NCI-H146 (cell line): ENCODE data around the gene FOLR2.
"Not testable (repeated sequence)": the region's sequence is repeated elsewhere in the genome, so short reads cannot be mapped to it uniquely, and the experiment has no call there.

Source experiments
- DNase-seq: peaks from one replicate; lab custom pipeline; 2025; lab: John Stamatoyannopoulos, UW

Gene FOLR2

DNA sequence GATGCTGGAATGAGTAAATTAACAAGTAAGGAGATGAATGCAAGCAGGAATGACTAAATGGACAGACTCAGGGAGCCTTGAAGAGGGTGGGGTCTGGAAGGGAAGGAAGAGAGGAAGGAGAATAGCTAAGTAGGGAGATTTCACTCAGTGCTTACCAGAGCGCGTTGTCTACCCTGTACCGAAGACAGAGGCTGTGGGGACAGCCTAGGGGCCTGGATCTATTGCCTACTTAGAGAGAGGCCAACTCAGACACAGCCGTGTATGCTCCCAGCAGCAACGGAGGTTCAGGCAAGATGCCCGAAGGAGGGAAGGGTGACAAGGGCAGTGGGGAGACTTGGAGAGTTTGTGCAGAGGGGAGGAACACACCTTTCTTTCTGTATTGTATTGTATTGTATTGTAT, at the start of gene FOLR2:
TSS of gene FOLR2 (plus strand) at position 157 of the 400 bp plus-strand sequence. CDS start 1,791 bp downstream, outside the sequence.
- no peak for DNase-seq

DNA sequence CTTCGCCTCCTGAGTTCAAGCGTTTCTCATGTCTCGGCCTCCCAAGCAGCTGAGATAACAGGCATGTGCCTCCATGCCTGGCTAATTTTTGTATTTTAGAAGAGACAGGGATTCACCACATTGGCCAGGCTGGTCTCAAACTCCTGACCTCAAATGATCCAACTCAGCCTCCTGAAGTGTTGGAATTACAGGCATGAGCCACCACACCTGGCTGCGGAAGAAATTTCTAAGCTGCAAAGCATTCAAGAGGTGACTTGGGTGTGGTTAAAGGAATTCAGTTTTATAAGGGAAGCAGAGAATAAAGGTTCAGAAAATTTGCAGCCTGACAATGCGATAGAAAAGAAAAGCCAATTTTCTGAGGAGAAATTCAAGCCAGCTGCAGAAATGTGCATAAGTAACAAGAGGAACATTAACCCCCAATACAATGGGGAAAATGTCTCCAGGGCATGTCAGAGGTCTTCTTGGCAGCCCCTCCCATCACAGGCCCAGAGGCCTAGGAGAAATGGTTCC, 47.5 kb upstream of the FOLR2 start:
- not testable (repeated sequence) for DNase-seq

DNA sequence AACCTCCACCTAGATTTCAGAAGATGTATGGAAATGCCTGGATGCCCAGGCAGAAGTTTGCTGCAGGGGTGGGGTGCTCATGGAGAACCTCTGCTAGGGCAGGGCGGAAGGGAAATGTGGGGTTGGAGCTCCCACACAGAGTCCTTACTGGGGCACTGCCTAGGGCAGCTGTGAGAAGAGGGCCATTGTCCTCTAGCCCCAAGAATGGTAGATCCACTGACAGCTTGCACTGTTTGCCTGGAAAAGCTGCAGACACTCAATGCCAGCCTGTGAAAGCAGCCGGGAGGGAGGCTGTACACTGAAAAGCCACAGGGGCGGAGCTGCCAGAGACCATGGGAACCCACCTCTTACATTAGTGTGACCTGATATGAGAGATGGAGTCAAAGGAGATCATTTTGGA, 46.8 kb upstream of the FOLR2 start:
- DNase-seq = not testable (repeated sequence)

DNA sequence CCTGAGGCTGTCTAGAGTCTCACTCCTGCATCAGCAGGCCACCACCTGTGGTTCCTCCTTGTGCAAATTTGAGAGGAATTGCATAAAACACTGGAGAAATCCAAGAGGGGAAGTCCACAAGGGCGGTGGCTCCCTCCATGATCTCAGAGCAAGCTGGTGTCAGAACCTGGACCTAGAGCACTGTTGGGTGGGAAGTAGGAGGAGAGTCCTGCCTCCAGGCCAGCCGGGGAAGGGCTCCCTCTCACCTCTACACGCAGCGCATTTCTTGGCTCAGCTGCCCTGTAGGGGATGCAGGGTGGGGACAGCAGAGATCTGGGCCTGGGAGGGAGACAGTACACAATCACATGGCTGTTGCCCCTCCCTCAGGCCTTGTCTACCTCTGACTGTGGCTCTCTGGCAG, 44.6 kb upstream of the FOLR2 start:
- not testable (repeated sequence) for DNase-seq

DNA sequence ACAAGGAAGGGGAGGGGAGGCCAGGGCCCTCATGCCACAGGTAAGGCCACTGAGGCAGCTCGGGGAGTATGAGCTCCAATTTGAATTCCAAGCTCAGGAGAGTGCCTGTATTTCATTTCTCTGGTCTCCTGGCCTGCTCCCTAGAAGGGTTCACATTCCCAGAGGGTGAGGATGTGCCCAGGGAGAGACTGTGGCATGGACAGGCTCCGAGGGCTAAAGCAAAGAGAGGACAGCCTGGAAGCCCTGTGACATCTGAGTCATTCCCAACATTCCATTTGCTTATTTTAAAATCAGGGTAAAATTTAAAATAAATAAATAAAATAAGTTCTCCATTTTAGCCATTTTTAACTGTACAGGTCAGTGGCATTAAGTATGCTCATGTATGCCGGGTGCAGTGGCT, 43.3 kb upstream of the FOLR2 start:
- DNase-seq = no peak

DNA sequence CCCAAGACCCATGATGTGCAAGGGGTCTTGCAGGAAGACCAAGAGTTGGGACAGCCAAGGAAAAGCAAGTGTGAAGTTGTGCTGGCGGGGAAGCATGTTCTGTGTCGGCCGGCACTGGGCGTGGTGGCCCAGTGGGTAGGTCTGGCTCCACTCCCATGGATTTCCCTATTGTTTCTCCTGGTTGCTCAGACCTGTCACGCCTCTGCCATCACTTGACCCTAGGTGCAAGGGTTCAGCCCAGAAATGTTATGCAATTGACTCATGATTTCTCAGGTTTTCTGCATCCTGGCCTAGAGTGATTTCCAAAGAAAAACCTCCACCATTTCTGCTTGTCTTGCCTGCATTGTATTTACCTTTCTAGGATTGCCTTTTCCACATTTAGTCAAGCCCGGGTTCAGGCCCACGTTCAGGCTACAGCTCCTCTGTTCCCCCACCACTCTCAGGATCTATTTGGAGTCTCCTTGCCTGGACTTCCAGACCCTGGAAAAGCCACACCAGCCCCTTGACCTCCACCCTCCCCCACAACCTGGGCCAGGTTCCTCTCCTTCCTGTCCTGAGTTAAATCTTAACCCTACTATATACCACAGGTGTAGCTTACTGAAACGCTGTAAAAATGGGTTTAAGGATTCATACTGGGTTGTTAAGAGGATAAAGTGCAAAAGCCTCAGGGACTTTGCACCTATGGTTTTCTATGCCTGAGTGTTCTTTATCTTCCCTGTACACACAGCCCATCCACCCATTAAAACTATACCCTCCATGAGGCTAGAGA, 42.1 kb upstream of the FOLR2 start:
- no peak for DNase-seq

DNA sequence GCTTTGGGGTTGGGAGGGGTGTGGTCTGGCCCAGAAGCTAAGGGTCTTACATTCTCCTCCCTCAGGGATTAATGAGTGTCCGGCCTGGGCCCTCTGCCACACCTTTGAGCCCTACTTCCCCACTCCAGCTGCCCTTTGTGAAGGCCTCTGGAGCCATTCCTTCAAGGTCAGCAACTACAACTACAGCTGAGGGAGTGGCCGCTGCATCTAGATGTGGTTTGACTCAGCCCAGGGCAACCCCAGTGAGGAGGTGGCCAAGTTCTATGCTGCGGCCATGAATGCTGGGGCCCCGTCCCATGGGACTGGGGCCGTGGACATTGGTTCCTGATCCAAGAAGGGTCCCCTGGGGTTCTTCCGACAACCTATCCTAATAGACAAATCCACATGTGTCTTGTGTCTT, 38.9 kb upstream of the FOLR2 start:
- DNase-seq = no peak

DNA sequence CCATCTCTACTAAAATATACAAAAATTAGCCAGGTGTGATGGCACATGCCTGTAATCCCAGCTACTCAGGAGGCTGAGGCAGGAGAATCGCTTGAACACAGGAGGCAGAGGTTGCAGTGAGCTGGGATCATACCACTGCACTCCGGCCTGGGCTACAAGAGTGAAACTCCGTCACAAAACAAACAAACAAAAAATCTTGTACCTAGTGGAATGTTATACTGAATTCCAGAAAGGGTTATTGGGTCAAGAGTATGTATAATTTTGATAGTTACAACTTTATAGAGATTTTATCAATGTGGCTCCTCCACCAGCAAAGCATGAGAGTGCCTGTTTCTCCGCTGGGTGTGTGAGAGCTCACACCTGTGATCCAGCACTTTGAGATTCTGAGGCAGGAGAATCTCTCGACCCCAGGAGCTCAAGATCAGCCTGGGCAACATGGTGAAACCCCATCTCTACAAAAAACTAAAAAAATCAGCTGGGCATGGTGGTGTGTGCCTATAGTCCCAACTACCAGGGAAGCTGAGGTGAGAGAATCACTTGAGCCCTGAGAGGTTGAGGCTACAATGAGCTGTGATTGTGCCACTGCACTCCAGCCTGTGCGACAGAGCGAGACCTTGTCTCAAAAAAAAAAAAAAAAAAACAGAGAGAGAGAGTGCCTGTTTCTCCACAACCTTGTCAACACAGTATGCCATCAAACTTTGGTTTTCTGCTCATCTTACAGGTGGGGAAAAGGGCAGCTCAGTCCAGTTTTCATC, 37.4 kb upstream of the FOLR2 start:
- no peak for DNase-seq

DNA sequence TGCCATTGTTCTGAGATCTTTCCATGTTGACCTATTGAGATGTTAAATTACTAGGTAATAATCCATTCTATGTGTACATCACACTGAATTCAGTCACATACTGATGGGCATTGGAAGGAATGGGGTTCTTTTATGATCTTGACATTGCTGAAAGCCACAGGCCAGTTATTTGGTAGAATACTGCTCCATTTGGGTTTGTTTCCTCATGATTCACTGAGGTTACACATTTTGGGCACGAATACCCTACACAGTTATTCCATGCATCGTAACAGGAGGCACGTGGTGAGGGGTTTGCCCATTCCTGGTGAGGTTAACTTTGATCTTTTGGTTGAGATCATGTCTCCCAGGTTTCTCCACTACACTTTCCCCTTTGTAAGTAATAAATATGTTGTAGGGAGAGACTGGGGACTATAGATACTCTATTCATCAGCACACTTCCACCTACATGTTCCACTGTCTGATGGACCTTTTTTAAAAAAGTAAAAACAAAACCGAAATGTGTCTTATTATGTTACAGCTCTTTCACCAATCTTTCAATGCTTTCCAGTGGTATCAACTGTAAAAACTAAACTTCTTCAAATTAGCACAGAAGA, 36.7 kb upstream of the FOLR2 start:
- no peak for DNase-seq

DNA sequence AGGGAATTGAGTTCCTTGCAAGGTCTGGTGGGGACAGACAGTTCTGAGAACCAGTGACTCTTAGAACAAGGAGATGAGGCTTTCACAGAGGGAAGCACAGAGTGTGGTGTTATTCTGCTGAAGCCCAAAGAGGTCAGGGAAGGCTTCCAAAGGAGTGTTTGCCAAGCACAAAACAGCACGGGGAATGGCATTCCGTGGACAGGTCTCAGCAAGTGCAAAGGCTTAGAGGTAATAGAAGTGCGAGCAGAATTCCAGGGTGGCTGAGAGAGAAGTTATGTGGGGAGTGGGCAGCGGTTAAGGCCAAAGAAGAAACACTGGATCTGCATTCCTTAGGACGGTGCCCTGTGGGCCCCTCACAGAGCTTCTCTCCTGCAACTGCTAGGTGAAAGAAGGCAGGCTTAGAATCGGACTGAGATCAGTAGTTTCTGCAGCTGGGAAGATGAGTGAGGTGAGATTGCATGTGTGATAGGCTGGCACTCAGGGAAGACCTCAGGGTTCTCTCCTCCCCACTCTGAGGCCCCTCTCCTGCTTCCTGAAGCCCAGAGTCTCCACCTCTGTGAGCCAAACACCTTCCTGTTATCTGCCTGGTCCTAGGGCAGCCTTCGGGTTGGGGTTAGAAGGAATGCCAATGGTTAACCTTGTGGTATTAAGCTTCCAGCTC, 35.6 kb upstream of the FOLR2 start:
- not testable (repeated sequence) for DNase-seq

DNA sequence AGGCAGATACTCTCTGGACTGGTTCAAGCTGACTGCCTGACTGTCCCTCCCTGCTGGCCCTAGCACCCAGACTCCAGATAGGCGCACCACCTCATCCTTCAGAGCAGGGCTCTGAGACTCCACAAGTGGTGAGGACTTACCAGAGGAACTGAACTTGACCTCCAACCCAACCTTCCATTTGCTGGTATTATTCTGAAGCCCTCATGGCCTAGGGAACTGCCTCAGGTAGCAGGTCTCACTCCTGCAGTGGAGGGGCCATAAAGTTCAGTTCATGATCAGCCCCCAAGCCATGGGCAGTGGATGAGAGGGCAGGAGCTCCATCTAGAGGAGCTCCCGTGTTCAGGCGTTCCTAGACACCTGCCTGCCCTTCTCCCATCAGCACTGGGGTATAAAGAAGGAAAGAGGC, 35.0 kb upstream of the FOLR2 start:
- DNase-seq = not testable (repeated sequence)

DNA sequence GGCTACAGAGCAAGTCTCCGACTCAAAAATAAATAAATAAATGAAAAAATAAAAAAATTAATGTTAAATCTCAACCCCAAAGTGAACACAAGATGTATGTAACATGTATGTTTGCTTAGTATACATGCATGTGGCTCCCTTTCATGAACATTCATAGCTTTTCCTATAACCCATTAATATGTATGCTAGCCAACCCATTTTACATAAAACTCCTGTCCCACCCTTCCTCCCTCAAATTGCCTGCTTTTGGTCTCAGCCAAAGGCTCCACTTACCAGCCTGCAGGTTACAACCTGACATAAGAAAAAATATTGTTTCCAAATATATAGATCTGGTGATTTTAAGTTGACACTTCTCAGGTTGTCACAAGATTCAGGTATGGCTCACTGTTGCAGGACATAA, 28.3 kb upstream of the FOLR2 start:
- no peak for DNase-seq

DNA sequence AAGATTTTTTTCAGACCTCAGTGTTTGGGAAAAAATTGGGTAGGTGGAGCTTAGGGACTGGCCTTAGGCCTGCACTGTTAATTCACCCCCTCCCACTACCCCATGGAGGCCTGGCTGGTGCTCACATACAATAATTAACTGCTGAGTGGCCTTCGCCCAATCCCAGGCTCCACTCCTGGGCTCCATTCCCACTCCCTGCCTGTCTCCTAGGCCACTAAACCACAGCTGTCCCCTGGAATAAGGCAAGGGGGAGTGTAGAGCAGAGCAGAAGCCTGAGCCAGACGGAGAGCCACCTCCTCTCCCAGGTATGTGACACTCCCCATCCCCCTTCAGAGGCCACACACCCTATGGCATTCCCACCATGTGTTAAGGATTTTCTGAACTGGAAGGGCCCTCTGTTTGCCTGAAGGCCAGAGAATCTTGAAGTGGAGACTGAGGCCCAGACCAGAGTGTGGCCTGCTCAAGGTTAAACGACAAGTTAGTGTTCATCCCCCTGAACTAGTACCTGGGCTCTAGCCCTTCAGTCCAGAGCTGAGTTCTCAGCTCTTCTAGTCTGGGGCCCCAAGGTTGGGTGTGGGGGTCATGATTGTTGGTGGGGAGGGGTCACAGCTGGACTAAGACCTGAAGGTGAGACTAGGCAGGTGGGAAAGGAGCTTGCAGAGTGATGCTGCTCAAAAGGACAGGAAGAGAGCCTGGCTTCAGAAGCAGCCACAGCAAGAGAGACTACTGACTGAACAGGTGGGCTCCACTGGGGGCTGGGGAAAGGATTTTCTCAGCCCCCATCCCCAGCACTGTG, 26.9 kb upstream of the FOLR2 start:
- no peak for DNase-seq

DNA sequence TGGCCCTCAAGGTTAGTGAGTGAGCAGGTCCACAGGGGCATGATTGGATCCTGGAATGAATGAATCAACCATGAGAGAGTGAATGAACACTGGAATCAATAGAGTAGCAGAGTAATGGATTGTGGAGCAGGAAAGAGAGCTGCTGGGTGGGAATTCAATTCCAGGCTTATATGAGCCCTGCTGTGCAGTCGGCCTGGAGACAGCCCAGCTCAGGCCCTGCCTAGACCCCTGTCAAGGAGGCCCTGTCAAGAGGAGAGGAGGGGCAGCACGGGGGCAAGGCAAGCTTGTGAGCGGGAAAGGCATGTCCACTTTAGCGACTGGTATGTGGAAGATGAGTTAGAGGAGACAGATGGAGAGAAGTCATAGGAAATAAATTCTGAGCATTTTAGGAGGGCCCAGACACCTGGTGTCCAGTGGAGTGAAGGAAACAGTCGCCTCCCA, 25.9 kb upstream of the FOLR2 start:
- no peak for DNase-seq

DNA sequence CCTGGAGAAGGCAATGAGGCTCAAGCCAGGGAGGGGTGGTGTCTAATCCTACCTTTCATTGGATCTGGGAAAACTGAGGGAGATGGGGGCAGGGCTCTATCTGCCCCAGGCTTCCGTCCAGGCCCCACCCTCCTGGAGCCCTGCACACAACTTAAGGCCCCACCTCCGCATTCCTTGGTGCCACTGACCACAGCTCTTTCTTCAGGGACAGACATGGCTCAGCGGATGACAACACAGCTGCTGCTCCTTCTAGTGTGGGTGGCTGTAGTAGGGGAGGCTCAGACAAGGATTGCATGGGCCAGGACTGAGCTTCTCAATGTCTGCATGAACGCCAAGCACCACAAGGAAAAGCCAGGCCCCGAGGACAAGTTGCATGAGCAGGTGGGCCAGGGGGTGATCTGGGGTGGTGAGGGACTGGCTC, 24.6 kb upstream of the FOLR2 start, which contains the start of gene FOLR1:
TSS of gene FOLR1 (plus strand) at position 180 of the 421 bp plus-strand sequence. CDS start at position 214, 34 bp downstream.
- no peak for DNase-seq

DNA sequence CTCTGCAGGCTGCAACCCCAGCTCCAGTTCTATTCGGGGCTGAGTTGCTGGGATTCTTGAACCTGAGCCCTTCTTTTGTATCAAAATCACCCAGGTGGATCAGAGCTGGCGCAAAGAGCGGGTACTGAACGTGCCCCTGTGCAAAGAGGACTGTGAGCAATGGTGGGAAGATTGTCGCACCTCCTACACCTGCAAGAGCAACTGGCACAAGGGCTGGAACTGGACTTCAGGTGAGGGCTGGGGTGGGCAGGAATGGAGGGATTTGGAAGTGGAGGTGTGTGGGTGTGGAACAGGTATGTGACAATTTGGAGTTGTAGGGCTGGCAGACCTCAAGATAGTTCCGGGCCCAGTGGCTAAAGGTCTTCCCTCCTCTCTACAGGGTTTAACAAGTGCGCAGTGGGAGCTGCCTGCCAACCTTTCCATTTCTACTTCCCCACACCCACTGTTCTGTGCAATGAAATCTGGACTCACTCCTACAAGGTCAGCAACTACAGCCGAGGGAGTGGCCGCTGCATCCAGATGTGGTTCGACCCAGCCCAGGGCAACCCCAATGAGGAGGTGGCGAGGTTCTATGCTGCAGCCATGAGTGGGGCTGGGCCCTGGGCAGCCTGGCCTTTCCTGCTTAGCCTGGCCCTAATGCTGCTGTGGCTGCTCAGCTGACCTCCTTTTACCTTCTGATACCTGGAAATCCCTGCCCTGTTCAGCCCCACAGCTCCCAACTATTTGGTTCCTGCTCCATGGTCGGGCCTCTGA, 20.9 kb upstream of the FOLR2 start:
- no peak for DNase-seq

DNA sequence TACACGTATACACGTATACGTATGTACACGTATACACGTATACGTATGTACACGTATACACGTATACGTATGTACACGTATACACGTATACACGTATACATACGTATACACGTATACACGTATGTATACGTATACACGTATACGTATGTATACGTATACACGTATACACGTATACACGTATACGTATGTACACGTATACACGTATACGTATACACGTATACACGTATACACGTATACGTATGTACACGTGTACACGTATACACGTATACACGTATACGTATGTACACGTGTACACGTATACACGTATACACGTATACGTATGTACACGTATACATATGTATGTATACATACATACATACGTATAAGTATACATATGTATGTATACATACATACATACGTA, 15.1 kb upstream of the FOLR2 start:
- not testable (repeated sequence) for DNase-seq

DNA sequence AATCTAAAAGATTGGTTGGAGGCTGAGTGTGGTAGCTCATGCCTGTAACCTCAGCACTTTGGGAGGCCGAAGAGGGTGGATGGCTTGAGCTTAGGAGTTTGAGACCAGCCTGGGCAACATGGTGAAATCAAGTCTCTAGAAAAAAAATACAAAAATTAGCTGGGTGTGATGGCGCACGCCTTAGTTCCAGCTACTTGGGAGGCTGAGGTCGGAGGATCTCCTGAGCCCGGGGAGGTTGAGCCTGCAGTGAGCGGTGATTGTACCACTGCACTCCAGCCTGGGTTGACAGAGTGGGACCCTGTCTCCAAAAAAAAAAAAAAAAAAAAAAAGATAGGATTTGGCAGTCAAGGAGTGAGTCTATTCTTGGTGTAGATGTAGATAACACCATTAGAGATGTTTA, 14.0 kb upstream of the FOLR2 start:
- DNase-seq = no peak

DNA sequence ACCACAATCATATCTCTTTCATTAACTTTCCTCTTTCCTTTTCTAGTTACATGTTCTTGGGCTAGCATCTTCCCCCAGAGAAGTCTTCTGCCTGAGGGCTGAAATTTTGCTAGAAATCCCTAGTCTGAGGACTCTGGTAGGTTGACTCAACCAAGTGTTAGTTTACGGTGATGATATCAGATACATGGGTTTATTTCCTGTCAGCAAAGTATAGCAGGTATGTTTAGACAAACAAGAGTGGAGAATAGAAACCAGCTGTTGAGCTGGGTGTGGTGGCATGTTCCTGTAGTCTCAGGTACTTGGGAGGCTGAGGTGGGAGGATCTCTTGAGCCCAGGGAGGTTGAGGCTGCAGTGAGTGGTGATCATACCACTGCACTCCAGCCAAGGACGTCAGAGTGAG, 13.4 kb upstream of the FOLR2 start:
- no peak for DNase-seq

DNA sequence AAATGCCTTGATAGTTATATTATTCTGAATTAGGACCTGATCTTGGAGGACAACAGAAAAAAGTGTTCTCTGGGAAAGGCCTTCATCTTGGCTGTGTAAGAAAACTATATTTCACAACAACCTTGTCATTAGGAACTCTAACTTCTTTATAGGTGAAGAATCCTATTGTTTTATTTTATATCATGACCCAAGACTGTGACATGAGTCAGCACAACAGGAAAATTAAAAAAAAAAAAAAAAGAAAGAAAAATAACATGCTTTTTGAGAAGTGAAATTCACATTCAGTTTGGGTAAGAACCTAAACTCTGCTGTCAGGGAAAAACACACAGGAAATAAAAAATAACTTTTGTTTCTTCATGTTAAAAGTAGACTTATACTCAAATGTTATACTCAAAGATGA, 11.7 kb upstream of the FOLR2 start:
- DNase-seq = no peak
